Sigmoid colon (tissue), 4 donors: Measurements from ENCODE around the gene BIN1.

Experiments
- EP300 ChIP-seq, 4 donors: sonication (generic); formaldehyde crosslinking; IDR thresholded peaks; one replicate each; pipeline ENCODE4 v1.6.1; 2017; ENCODE audit warnings: antibody characterized with exemption in 4 of 4
- POLR2A ChIP-seq, 2 donors: fragments of 450-650 bp; IDR thresholded peaks; one replicate each; pipeline ENCODE4 v1.6.1; 2016; ENCODE audit warnings: antibody characterized with exemption in 2 of 2, mild to moderate bottlenecking in 2 of 2, moderate library complexity in 2 of 2
- POLR2AphosphoS5 ChIP-seq, 4 donors: sonication (generic); formaldehyde crosslinking; IDR thresholded peaks; one replicate each; pipeline ENCODE4 v1.6.1; 2017; ENCODE audit warnings: antibody characterized with exemption in 4 of 4
- TF ChIP-seq, protein P1 (sequence below), 4 experiments: fragments of 450-650 bp in 3 of 4; fragments of 200-600 bp in 1 of 4; IDR thresholded peaks; one replicate each; pipeline ENCODE4 v1.5.1; 2016 to 2019; ENCODE audit warnings: antibody characterized with exemption in 4 of 4, mild to moderate bottlenecking in 3 of 4, moderate library complexity in 2 of 4

DNA sequence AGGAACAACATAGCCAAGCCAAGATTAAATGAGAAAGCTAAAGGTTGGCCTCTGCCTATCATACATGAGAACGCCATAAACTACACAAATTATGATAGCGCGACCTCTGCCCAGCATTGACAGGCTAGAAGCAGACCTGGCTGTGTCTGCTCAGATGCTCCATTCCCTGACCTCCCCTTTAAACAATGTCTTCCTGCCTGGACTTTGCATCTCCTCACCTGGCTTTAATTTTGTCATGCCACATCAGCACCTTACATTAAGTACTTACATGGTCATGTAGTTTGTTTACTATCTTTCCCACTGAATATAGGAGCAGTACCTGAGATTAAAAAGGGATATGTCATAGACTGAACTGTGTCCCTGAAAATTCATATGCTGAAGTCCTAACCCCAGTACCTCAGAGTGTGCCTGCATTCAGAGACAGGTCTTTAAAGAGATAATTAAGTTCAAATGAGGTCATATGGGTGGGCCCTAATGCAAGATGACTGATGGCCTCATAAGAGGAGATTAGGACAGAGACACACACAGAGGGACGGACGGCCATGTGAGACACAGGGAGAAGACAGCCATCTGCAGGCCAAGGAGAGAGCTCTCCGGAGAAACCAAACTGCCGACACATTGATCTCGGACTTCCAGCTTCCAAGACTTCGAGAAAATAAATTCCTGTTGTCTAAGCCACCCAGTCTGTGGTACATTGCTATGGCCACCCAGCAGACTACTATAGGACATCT, 103.7 kb downstream of the BIN1 start:
- TF ChIP-seq POLR2A (IDR thresholded peaks at IDR 0.05), result no peak
- TF ChIP-seq, protein P1, sequence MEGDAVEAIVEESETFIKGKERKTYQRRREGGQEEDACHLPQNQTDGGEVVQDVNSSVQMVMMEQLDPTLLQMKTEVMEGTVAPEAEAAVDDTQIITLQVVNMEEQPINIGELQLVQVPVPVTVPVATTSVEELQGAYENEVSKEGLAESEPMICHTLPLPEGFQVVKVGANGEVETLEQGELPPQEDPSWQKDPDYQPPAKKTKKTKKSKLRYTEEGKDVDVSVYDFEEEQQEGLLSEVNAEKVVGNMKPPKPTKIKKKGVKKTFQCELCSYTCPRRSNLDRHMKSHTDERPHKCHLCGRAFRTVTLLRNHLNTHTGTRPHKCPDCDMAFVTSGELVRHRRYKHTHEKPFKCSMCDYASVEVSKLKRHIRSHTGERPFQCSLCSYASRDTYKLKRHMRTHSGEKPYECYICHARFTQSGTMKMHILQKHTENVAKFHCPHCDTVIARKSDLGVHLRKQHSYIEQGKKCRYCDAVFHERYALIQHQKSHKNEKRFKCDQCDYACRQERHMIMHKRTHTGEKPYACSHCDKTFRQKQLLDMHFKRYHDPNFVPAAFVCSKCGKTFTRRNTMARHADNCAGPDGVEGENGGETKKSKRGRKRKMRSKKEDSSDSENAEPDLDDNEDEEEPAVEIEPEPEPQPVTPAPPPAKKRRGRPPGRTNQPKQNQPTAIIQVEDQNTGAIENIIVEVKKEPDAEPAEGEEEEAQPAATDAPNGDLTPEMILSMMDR (IDR thresholded peaks at IDR 0.05), result no peak
- no peak for TF ChIP-seq POLR2AphosphoS5 (IDR thresholded peaks at IDR 0.05)
- no peak for TF ChIP-seq EP300 (IDR thresholded peaks at IDR 0.05)
